ENCODE results near the gene METTL9. TPM values are rescaled to one million over a fixed set of nuclear protein-coding genes. Genes with fewer than 3 reads are reported as not detected.

METTL9 gene
- total and polyA plus RNA-seq, 2 experiments from 2014 or later, result 72.5 to 152 TPM

- no peak for TF ChIP-seq ZNF462 (CRISPR knock-in tag; IDR thresholded peaks at IDR 0.05)
- TF ChIP-seq EZH2 (IDR thresholded peaks at IDR 0.05; ENCODE audit: low read depth, unreplicated experiment), result no peak
- TF ChIP-seq EZH2phosphoT487 (IDR thresholded peaks at IDR 0.05; ENCODE audit: unreplicated experiment), result no peak
- TF ChIP-seq, protein P1, sequence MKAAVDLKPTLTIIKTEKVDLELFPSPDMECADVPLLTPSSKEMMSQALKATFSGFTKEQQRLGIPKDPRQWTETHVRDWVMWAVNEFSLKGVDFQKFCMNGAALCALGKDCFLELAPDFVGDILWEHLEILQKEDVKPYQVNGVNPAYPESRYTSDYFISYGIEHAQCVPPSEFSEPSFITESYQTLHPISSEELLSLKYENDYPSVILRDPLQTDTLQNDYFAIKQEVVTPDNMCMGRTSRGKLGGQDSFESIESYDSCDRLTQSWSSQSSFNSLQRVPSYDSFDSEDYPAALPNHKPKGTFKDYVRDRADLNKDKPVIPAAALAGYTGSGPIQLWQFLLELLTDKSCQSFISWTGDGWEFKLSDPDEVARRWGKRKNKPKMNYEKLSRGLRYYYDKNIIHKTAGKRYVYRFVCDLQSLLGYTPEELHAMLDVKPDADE (IDR thresholded peaks at IDR 0.05), result no peak
- no peak for TF ChIP-seq STAT1 (IDR thresholded peaks at IDR 0.05; ENCODE audit: unreplicated experiment)
- no peak for TF ChIP-seq CREB1 (CRISPR knock-in tag; IDR thresholded peaks at IDR 0.05; ENCODE audit: low read depth)
- no peak for TF ChIP-seq ZNF331 (CRISPR knock-in tag; IDR thresholded peaks at IDR 0.05; ENCODE audit: low read depth)
Observed at GRCh38 chr16:21565507-21565860, 33.9 kb upstream of the METTL9 start (continued).

DNA sequence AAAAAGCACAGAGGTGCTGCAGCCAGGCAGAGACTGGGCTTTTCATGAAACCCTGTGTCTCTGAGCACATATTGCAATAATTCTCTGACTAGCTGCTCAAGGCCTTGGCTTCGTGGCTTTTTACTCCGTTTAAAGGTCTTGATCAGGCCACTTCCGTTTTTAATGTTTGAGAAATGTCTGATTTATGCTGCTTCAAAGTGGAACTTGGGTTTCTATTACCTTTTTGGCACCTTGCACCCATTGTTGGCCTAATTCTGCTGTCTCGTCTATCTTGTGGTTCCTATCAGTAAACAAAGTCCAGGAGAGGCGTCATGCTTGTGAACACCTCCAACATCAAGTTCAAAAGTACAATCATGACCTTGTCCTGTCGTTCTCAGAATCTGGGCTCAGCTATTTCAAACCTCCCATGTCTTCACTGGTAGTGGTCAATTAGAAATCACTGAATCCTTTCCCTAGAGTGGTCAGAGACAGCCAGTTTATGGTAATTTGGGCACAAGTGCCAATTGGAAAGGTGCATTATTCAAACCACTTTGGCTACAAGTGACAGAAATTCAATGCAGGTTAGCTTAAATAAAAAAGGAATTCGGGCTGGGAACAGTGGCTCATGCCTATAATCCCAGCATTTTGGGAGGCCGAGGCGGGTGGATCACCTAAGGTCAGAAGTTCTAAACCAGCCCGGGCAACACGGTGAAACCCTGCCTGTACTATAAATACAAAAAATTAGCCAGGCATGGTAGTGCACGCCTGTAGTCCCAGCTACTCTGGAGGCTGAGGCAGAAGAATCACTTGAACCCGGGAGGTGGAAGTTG, 33.3 kb upstream of the METTL9 start:
- Mint-ChIP-seq H3K36me3 (ENCODE audit: low read depth) (no peaks in the 10 kb centered on the region), H3K27me3 (ENCODE audit: insufficient read depth, low read depth, poor library complexity) (peaks cover 7% of the 10 kb centered on the region), H3K4me1 (no peaks in the 10 kb centered on the region), H3K4me3 (no peak overlapping the region), H3K9me3 (no peaks in the 10 kb centered on the region), H3K27ac (no peak overlapping the region)
- Histone ChIP-seq H3K4me3 (no peak overlapping the region), H3K9me2 (ENCODE audit: insufficient read depth) (no peaks in the 10 kb centered on the region), H3F3A (replicated peaks; ENCODE audit: low read depth) (no peaks in the 10 kb centered on the region), H3K27ac (ENCODE audit: low read depth) (no peak overlapping the region), H3K36me3 (ENCODE audit: insufficient read depth) (no peaks in the 10 kb centered on the region), H4K20me1 (replicated peaks; ENCODE audit: insufficient read depth) (no peaks in the 10 kb centered on the region), H3K4me1 (ENCODE audit: insufficient read depth) (no peaks in the 10 kb centered on the region), H2AFZ (peak overlapping the region; percentile 53), H3K4me2 (no peak overlapping the region), H3K27me3 (ENCODE audit: insufficient read depth) (no peaks in the 10 kb centered on the region), H3K79me2 (replicated peaks; ENCODE audit: insufficient read depth) (no peaks in the 10 kb centered on the region)
- DNase-seq (ENCODE audit: low spot score) (no peak), ATAC-seq (no peak)
- no peak for TF ChIP-seq STAT1 (IDR thresholded peaks at IDR 0.05; ENCODE audit: unreplicated experiment)

Measured in GM23338 (cell line).